ENCODE results near the gene RPS24. TPM values are rescaled to one million over a fixed set of nuclear protein-coding genes. Genes with fewer than 3 reads are reported as not detected.

Gene RPS24
- total and polyA plus RNA-seq, 2 experiments from 2014 or later, result 2,362 to 3,638 TPM

DNA sequence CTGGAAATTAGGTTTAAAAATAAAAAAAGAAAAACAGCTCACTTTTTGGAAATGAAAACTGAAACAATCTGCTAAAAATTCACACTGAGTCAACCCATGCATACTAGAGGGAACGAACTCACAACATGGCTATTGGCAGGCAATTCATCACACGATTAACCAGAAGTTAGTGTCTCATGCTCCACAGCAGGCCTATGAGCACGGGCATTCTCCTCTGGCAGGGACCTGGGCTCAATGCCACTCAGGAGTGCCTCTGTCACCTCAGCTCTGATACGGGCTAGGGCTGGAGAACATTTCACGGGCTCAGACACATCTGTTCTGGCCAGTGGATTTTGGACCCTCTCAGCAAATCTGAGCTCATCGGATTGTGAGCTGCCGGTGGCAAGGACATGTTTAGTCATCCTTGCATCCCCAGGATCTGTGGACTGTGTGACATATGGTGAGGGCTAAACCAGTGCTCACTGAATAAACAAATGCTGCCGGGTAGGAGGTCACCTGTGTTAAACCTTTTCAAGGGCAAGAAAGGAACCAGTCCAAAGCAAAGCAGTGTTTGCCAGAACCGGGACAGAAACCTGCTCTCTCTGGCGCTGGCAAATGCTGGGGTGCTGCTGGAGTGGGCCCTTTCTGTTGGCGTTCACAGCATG lies 44.5 kb upstream of the RPS24 start:
- H3K4me1 Mint-ChIP-seq, result peaks cover 8% of the 10 kb centered on the region
- TF ChIP-seq, protein P1, sequence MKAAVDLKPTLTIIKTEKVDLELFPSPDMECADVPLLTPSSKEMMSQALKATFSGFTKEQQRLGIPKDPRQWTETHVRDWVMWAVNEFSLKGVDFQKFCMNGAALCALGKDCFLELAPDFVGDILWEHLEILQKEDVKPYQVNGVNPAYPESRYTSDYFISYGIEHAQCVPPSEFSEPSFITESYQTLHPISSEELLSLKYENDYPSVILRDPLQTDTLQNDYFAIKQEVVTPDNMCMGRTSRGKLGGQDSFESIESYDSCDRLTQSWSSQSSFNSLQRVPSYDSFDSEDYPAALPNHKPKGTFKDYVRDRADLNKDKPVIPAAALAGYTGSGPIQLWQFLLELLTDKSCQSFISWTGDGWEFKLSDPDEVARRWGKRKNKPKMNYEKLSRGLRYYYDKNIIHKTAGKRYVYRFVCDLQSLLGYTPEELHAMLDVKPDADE (IDR thresholded peaks at IDR 0.05), result no peak
- TF ChIP-seq EZH2 (IDR thresholded peaks at IDR 0.05; ENCODE audit: low read depth, unreplicated experiment) (no peak), ZNF114 (CRISPR knock-in tag; IDR thresholded peaks at IDR 0.05) (no peak), NANOG (IDR thresholded peaks at IDR 0.05; ENCODE audit: borderline replicate concordance) (no peak), ZNF331 (CRISPR knock-in tag; IDR thresholded peaks at IDR 0.05; ENCODE audit: low read depth) (no peak), STAT1 (IDR thresholded peaks at IDR 0.05; ENCODE audit: unreplicated experiment) (no peak), POLR2AphosphoS5 (IDR thresholded peaks at IDR 0.05; ENCODE audit: low read depth) (no peak), EZH2phosphoT487 (IDR thresholded peaks at IDR 0.05; ENCODE audit: unreplicated experiment) (no peak), CREB1 (CRISPR knock-in tag; IDR thresholded peaks at IDR 0.05; ENCODE audit: low read depth) (no peak), JUNB (IDR thresholded peaks at IDR 0.05; ENCODE audit: unreplicated experiment) (no peak)
- TF ChIP-seq, protein P2, sequence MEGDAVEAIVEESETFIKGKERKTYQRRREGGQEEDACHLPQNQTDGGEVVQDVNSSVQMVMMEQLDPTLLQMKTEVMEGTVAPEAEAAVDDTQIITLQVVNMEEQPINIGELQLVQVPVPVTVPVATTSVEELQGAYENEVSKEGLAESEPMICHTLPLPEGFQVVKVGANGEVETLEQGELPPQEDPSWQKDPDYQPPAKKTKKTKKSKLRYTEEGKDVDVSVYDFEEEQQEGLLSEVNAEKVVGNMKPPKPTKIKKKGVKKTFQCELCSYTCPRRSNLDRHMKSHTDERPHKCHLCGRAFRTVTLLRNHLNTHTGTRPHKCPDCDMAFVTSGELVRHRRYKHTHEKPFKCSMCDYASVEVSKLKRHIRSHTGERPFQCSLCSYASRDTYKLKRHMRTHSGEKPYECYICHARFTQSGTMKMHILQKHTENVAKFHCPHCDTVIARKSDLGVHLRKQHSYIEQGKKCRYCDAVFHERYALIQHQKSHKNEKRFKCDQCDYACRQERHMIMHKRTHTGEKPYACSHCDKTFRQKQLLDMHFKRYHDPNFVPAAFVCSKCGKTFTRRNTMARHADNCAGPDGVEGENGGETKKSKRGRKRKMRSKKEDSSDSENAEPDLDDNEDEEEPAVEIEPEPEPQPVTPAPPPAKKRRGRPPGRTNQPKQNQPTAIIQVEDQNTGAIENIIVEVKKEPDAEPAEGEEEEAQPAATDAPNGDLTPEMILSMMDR (conservative IDR thresholded peaks at IDR 0.05; ENCODE audit: low read depth in 2 of 2), result no peak
- TF ChIP-seq, protein P3, sequence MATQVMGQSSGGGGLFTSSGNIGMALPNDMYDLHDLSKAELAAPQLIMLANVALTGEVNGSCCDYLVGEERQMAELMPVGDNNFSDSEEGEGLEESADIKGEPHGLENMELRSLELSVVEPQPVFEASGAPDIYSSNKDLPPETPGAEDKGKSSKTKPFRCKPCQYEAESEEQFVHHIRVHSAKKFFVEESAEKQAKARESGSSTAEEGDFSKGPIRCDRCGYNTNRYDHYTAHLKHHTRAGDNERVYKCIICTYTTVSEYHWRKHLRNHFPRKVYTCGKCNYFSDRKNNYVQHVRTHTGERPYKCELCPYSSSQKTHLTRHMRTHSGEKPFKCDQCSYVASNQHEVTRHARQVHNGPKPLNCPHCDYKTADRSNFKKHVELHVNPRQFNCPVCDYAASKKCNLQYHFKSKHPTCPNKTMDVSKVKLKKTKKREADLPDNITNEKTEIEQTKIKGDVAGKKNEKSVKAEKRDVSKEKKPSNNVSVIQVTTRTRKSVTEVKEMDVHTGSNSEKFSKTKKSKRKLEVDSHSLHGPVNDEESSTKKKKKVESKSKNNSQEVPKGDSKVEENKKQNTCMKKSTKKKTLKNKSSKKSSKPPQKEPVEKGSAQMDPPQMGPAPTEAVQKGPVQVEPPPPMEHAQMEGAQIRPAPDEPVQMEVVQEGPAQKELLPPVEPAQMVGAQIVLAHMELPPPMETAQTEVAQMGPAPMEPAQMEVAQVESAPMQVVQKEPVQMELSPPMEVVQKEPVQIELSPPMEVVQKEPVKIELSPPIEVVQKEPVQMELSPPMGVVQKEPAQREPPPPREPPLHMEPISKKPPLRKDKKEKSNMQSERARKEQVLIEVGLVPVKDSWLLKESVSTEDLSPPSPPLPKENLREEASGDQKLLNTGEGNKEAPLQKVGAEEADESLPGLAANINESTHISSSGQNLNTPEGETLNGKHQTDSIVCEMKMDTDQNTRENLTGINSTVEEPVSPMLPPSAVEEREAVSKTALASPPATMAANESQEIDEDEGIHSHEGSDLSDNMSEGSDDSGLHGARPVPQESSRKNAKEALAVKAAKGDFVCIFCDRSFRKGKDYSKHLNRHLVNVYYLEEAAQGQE (IDR thresholded peaks at IDR 0.05; ENCODE audit: unreplicated experiment), result no peak
- TF ChIP-seq, protein P4, sequence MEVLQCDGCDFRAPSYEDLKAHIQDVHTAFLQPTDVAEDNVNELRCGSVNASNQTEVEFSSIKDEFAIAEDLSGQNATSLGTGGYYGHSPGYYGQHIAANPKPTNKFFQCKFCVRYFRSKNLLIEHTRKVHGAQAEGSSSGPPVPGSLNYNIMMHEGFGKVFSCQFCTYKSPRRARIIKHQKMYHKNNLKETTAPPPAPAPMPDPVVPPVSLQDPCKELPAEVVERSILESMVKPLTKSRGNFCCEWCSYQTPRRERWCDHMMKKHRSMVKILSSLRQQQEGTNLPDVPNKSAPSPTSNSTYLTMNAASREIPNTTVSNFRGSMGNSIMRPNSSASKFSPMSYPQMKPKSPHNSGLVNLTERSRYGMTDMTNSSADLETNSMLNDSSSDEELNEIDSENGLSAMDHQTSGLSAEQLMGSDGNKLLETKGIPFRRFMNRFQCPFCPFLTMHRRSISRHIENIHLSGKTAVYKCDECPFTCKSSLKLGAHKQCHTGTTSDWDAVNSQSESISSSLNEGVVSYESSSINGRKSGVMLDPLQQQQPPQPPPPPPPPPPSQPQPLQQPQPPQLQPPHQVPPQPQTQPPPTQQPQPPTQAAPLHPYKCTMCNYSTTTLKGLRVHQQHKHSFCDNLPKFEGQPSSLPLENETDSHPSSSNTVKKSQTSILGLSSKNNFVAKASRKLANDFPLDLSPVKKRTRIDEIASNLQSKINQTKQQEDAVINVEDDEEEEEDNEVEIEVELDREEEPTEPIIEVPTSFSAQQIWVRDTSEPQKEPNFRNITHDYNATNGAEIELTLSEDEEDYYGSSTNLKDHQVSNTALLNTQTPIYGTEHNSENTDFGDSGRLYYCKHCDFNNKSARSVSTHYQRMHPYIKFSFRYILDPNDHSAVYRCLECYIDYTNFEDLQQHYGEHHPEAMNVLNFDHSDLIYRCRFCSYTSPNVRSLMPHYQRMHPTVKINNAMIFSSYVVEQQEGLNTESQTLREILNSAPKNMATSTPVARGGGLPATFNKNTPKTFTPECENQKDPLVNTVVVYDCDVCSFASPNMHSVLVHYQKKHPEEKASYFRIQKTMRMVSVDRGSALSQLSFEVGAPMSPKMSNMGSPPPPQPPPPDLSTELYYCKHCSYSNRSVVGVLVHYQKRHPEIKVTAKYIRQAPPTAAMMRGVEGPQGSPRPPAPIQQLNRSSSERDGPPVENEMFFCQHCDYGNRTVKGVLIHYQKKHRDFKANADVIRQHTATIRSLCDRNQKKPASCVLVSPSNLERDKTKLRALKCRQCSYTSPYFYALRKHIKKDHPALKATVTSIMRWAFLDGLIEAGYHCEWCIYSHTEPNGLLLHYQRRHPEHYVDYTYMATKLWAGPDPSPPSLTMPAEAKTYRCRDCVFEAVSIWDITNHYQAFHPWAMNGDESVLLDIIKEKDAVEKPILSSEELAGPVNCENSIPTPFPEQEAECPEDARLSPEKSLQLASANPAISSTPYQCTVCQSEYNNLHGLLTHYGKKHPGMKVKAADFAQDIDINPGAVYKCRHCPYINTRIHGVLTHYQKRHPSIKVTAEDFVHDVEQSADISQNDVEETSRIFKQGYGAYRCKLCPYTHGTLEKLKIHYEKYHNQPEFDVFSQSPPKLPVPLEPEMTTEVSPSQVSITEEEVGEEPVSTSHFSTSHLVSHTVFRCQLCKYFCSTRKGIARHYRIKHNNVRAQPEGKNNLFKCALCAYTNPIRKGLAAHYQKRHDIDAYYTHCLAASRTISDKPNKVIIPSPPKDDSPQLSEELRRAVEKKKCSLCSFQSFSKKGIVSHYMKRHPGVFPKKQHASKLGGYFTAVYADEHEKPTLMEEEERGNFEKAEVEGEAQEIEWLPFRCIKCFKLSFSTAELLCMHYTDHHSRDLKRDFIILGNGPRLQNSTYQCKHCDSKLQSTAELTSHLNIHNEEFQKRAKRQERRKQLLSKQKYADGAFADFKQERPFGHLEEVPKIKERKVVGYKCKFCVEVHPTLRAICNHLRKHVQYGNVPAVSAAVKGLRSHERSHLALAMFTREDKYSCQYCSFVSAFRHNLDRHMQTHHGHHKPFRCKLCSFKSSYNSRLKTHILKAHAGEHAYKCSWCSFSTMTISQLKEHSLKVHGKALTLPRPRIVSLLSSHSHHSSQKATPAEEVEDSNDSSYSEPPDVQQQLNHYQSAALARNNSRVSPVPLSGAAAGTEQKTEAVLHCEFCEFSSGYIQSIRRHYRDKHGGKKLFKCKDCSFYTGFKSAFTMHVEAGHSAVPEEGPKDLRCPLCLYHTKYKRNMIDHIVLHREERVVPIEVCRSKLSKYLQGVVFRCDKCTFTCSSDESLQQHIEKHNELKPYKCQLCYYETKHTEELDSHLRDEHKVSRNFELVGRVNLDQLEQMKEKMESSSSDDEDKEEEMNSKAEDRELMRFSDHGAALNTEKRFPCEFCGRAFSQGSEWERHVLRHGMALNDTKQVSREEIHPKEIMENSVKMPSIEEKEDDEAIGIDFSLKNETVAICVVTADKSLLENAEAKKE (CRISPR knock-in tag; IDR thresholded peaks at IDR 0.05), result no peak

More for the DNA sequence above, 44.5 kb upstream of the RPS24 start:
- Histone ChIP-seq H3K4me2 (no peak overlapping the region), H3K27me3 (ENCODE audit: insufficient read depth) (no peaks in the 10 kb centered on the region), H2AFZ (no peak overlapping the region), H3K79me2 (replicated peaks; ENCODE audit: insufficient read depth) (no peaks in the 10 kb centered on the region; the same call in 1 of the 2 replicates), H4K20me1 (replicated peaks; ENCODE audit: insufficient read depth) (peaks cover 7% of the 10 kb centered on the region), H3K27ac (ENCODE audit: low read depth) (no peak overlapping the region), H3K9me2 (ENCODE audit: insufficient read depth) (no peaks in the 10 kb centered on the region), H3K4me3 (no peak overlapping the region), H3K4me1 (ENCODE audit: insufficient read depth) (no peaks in the 10 kb centered on the region), H3F3A (replicated peaks; ENCODE audit: low read depth) (no peaks in the 10 kb centered on the region), H3K36me3 (ENCODE audit: insufficient read depth) (peaks cover 77% of the 10 kb centered on the region)
- Mint-ChIP-seq H3K4me3 (no peak overlapping the region), H3K9me3 (no peaks in the 10 kb centered on the region), H3K27ac (no peak overlapping the region), H3K27me3 (ENCODE audit: insufficient read depth, low read depth, poor library complexity) (no peaks in the 10 kb centered on the region), H3K36me3 (ENCODE audit: low read depth) (peaks cover 97% of the 10 kb centered on the region)
- no peak for DNase-seq (ENCODE audit: low spot score)
- ATAC-seq, result no peak
